22Rv1 (cell line): ENCODE data around the gene BDH1.
"Not testable (repeated sequence)": the region's sequence is repeated elsewhere in the genome, so short reads cannot be mapped to it uniquely, and the experiment has no call there.

Experiments
- H3K27ac ChIP-seq: fragments of 450-650 bp; 2 replicates; pipeline ENCODE4 v1.5.1; 2017
- CTCF ChIP-seq: fragments of 450-650 bp; IDR thresholded peaks from 2 replicates; pipeline ENCODE4 v1.5.1; 2017; ENCODE audit warnings: mild to moderate bottlenecking
- ZFX ChIP-seq: fragments of 450-650 bp; IDR thresholded peaks from 2 replicates; pipeline ENCODE4 v1.6.1; 2017; ENCODE audit warnings: antibody characterized with exemption, borderline replicate concordance

BDH1 gene

DNA sequence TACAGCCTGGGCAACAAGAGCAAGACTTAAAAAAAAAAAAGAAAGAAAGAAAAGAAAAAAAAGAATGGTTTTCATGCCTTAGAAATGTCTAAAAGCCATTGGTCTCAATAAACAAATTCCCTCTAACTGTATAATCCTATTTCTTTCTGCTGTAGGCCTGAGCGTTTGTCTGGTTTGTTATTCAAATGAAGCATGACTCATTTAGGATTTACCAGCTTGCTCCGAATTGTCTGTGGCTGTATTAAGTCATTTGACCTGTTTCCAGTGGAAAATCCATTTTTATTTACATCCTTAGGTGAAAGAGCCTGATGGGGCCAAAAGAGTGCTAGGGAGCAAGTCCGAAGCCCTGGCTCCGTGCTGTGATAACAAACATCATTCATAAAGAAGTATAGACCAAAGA, 73.8 kb downstream of the BDH1 start:
- H3K27ac ChIP-seq = no peak overlapping the region
- TF ChIP-seq ZFX (no peak), CTCF (no peak)

DNA sequence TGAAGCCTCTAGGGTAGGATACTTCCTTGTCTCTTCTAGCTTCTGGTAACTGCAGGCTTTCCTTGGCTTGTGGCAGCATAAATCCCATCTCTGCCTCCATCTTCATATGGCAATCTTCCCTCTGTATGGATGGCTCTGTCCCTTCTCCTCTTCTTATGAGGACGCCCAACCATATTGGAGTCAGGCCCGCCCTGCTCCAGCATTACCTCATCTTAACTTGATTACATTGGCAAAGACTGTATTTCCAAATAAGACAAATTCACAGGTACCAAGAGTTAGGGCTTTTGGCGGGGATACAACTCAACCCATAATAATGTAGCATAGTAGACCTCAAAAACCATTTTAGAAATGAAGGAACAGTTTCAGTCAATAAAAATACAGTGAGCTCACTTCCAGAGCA, 75.4 kb downstream of the BDH1 start:
- TF ChIP-seq CTCF (no peak), ZFX (no peak)

GRCh38 chr3:197478746-197479668, 76.8 kb downstream of the BDH1 start:
- H3K27ac ChIP-seq = no peak overlapping the region
- no peak for TF ChIP-seq CTCF
- TF ChIP-seq ZFX = no peak

More for the DNA sequence above, 75.4 kb downstream of the BDH1 start:
- no peak overlapping the region for H3K27ac ChIP-seq

GRCh38 chr3:197477816-197478215, 78.0 kb downstream of the BDH1 start:
- not testable (repeated sequence) for H3K27ac ChIP-seq

DNA sequence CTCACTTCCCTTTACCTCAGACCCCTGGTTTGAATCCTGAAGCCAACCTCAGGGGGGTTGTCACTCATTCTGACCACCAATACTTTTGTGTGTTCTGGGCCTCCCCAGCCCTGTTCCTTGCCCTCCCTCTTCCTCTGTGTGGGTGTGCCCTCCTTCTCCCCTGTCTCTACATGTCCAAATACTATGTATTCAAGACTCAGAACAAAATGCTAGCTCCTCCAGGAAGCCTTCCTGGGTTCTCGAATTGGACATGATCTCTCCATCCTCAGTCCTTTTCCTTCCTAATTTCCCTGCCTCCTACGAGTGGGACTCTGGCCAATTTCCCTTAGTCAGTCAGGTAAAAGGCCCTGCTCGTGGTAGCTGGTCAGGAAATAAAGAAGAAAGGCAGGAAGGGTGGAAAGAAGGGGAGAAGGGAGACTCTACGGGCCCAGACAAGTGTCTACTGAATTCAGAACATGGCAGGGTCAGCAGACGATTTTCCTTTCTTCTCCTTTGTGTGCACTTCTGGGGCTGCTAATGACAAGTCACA, 79.7 kb downstream of the BDH1 start:
- no peak overlapping the region for H3K27ac ChIP-seq
- TF ChIP-seq ZFX (no peak), CTCF (no peak)

- no peak overlapping the region for H3K27ac ChIP-seq
- TF ChIP-seq CTCF (no peak), ZFX (no peak)
Measured at GRCh38 chr3:197475514-197475913, 80.3 kb downstream of the BDH1 start.

- TF ChIP-seq ZFX = no peak
- no peak for TF ChIP-seq CTCF
- no peak overlapping the region for H3K27ac ChIP-seq
Measured at GRCh38 chr3:197472151-197472550, 83.6 kb downstream of the BDH1 start.
